ENCODE results near the gene PRPF39. TPM values are rescaled to one million over a fixed set of nuclear protein-coding genes. Genes with fewer than 3 reads are reported as not detected.

Gene PRPF39
- total RNA-seq, 1 donor = 32.7 TPM

- TF ChIP-seq CTCF (IDR thresholded peaks at IDR 0.05; ENCODE audit: insufficient read depth, low read length) = no peak
- no peak overlapping the region for H3K4me3 ChIP-seq (ENCODE audit: low read depth, low read length)
- DNase-seq (ENCODE audit: low read depth) = no peak
Observed at GRCh38 chr14:45149602-45150001, 65.7 kb downstream of the PRPF39 start.

GRCh38 chr14:45150386-45150890 lies 66.5 kb downstream of the PRPF39 start:
- no peak overlapping the region for H3K4me3 ChIP-seq (ENCODE audit: low read depth, low read length)
- TF ChIP-seq CTCF (IDR thresholded peaks at IDR 0.05; ENCODE audit: insufficient read depth, low read length) = no peak
- no peak for DNase-seq (ENCODE audit: low read depth)

- TF ChIP-seq CTCF (IDR thresholded peaks at IDR 0.05; ENCODE audit: insufficient read depth, low read length) = no peak
- H3K4me3 ChIP-seq (ENCODE audit: low read depth, low read length) = no peak overlapping the region
- DNase-seq (ENCODE audit: low read depth) = no peak
Observed at GRCh38 chr14:45156067-45156466, 72.2 kb downstream of the PRPF39 start.

Small RNA genes lying within 50 kb of the gene (small RNA-seq; reads per million reads assigned to genes)
- not detected for gene RF00151
- 10,922 reads per million, percentile 100 among the genes with 10 or more reads in this experiment for gene SNORD127

Other genes with a start within 250 kb of the PRPF39 start
- 14.2 and 21.5 TPM in 2 replicates for gene KLHL28, start 122.2 kb upstream of the PRPF39 start, total RNA-seq (ENCODE audit: low replicate concordance)
- 20.0 and 34.0 TPM in 2 replicates for gene TOGARAM1, start 121.9 kb upstream of the PRPF39 start, total RNA-seq (ENCODE audit: low replicate concordance)
- gene FKBP3, start 50.4 kb downstream of the PRPF39 start, total RNA-seq (ENCODE audit: low replicate concordance) = 21.7 and 41.3 TPM in 2 replicates
- gene FANCM, start 51.8 kb downstream of the PRPF39 start, total RNA-seq (ENCODE audit: low replicate concordance) = 12.7 and 13.9 TPM in 2 replicates
- 21.1 and 45.3 TPM in 2 replicates for gene MIS18BP1, start 169.1 kb downstream of the PRPF39 start, total RNA-seq (ENCODE audit: low replicate concordance)